ENCODE data around the gene SAMD11. TPM values are rescaled to one million over a fixed set of nuclear protein-coding genes. Genes with fewer than 3 reads are reported as not detected.

Gene SAMD11
- total and polyA plus RNA-seq, 2 of the 8 experiments (the other 6 are each of a cell fraction or from before 2014, with no cell fraction given) = 0.18 to 0.30 TPM

DNA sequence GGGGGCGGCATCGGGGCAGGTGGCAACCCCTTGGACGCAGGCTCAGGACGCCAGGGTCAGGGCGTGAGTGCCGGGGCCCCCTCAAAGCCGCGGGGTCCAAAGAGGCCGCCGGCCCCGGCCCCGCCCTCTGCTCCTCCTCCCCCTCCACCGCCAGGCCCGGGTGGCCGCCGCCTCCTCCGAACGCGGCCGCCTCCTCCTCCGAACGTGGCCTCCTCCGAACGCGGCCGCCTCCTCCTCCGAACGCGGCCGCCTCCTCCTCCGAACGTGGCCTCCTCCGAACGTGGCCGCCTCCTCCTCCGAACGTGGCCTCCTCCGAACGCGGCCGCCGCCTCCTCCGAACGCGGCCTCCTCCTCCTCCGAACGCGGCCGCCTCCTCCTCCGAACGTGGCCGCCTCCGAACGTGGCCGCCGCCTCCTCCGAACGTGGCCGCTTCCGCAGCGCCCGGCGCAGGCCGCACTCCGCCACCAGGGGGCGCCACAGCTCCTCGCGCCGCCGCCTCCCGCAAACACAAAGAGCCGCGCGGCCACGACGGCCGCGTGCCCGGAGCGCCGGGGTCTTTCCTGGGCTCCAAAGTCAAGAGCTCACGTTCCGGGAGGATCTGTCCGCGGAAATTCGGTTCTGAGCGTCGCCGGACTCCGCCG is 19.3 kb upstream of the SAMD11 start:
- H4K20me1 ChIP-seq (replicated peaks in 1 of 2; ENCODE audit: control insufficient read depth in 1 of 2, insufficient read depth in 2 of 2, low read length in 2 of 2) = peaks cover 2 to 3% of the 10 kb centered on the region in 2 experiments
- no peak overlapping the region for H2BK5ac ChIP-seq (ENCODE audit: low read depth, low read length)
- H3K4me3 ChIP-seq (ENCODE audit: extremely low read depth in 1 of 4, insufficient read depth in 2 of 4, low read depth in 3 of 4, low read length in 4 of 4) = peak overlapping the region in 2 of 4 experiments; percentile 28 to 64; a peak in 3 of 8 replicates
- no peaks in the 10 kb centered on the region for H3K9me3 ChIP-seq (ENCODE audit: insufficient read depth in 2 of 2, low read depth in 1 of 2, low read length in 1 of 2)
- no peak overlapping the region for H2BK15ac ChIP-seq (ENCODE audit: low read length)
- H3K79me1 ChIP-seq (ENCODE audit: low read depth, low read length) = no peaks in the 10 kb centered on the region
- ChIA-PET CTCF (ENCODE audit: partially characterized antibody) (interaction anchor here (0.6 to 4.1 kb wide), 16 partner anchors 8 to 177 kb away, joined by 3 to 20 read pairs (median 4); no protein-coding TSS in a partner anchor), POLR2A (ENCODE audit: partially characterized antibody) (interaction anchor here (1.0 to 3.4 kb wide), 6 partner anchors 10 to 59 kb away, joined by 3 to 9 read pairs (median 4); no protein-coding TSS in a partner anchor)
- H3K18ac ChIP-seq (ENCODE audit: extremely low read depth, low read length) = no peak overlapping the region; the same call in 1 of the 2 replicates
- no peak overlapping the region for H3K14ac ChIP-seq (ENCODE audit: insufficient read length)
- H3K56ac ChIP-seq (replicated peaks; ENCODE audit: insufficient read length, low read depth, low read length) = no peak overlapping the region
- H3K27ac ChIP-seq (ENCODE audit: low read depth, low read length) = no peak overlapping the region
- H3K23ac ChIP-seq (ENCODE audit: insufficient read length) = no peak overlapping the region
- H4K8ac ChIP-seq (ENCODE audit: extremely low read depth, insufficient read depth, low read length) = no peak overlapping the region
- DNase-seq (ENCODE audit: low read depth in 1 of 2, low spot score in 2 of 2) (peak in 1 of 2 experiments; percentile 96), FAIRE-seq (no peak)
- H4K91ac ChIP-seq (replicated peaks; ENCODE audit: insufficient read length, low read length) = no peak overlapping the region
- no peak overlapping the region for H4K5ac ChIP-seq (ENCODE audit: insufficient read length, low read depth, low read length)
- H2BK20ac ChIP-seq (ENCODE audit: low read length) = no peak overlapping the region
- peaks cover 2% of the 10 kb centered on the region; the same call in 1 of the 2 replicates for H3K23me2 ChIP-seq (ENCODE audit: low read depth, low read length)
- no peak overlapping the region for H2AK5ac ChIP-seq (ENCODE audit: low read depth, low read length)
- H3K36me3 ChIP-seq (ENCODE audit: control insufficient read depth in 2 of 4, insufficient read depth in 4 of 4, low read length in 3 of 4) = no peaks in the 10 kb centered on the region
- peaks cover 24 to 42% (median 36%) of the 10 kb centered on the region in 4 experiments for H3K27me3 ChIP-seq (replicated peaks in 1 of 4; ENCODE audit: control insufficient read depth in 3 of 4, extremely low read depth in 1 of 4, insufficient read depth in 3 of 4, low read length in 3 of 4)
- H2AFZ ChIP-seq (ENCODE audit: low read length) = no peak overlapping the region
- peak overlapping the region in 1 of 4 experiments; percentile 36; a peak in 1 of 7 replicates for H3K9ac ChIP-seq (replicated peaks in 1 of 4; ENCODE audit: extremely low read depth in 1 of 4, low read depth in 3 of 4, low read length in 3 of 4)
- H3K4ac ChIP-seq (replicated peaks; ENCODE audit: insufficient read length, low read depth, low read length) = no peak overlapping the region
- H2BK12ac ChIP-seq (ENCODE audit: low read depth, low read length) = no peak overlapping the region
- peak overlapping the region; percentile 49 to 59; a peak in 2 of 4 replicates for H3K4me2 ChIP-seq (ENCODE audit: insufficient read depth in 1 of 2, low read depth in 2 of 2, low read length in 2 of 2)
- 2% methylated on average over 19 of the region's 91 CpGs; no CpG with 5 or more reads in 1 of the 2 experiments for WGBS, 2 experiments (ENCODE audit: extremely low coverage in 1 of 2, insufficient coverage in 1 of 2, insufficient read length in 1 of 2, insufficient replicate concordance in 2 of 2, low coverage in 1 of 2, low lambda C conversion rate in 2 of 2, missing lambda C conversion rate in 1 of 2)
- no peak overlapping the region for H2BK120ac ChIP-seq (replicated peaks; ENCODE audit: low read depth, low read length)
- H3K4me1 ChIP-seq (replicated peaks in 1 of 4; ENCODE audit: control insufficient read depth in 3 of 4, insufficient read depth in 4 of 4, low read length in 3 of 4) = peaks cover 0 to 5% (median 2%) of the 10 kb centered on the region in 4 experiments; a peak in 4 of 7 replicates
- H3K79me2 ChIP-seq (ENCODE audit: control insufficient read depth in 1 of 2, insufficient read depth in 2 of 2, low read length in 2 of 2) = no peaks in the 10 kb centered on the region
- TF ChIP-seq CHD1 (IDR thresholded peaks at IDR 0.05; ENCODE audit: low read depth, low read length) (no peak), EP300 (IDR thresholded peaks at IDR 0.05; ENCODE audit: borderline replicate concordance in 1 of 2, low read depth in 2 of 2, low read length in 2 of 2) (peak in 1 of 2 experiments; percentile 57; a peak in 1 of 3 replicates), RNF2 (IDR thresholded peaks at IDR 0.05; ENCODE audit: borderline replicate concordance, low read depth, low read length, missing control alignments, poor library complexity, severe bottlenecking) (no peak), SRF (IDR thresholded peaks at IDR 0.05; ENCODE audit: low read depth, low read length) (no peak), POLR2A (IDR thresholded peaks at IDR 0.05; ENCODE audit: control extremely low read depth in 1 of 2, low read depth in 2 of 2, low read length in 2 of 2) (peak in 1 of 2 experiments; percentile 58; a peak in 1 of 3 replicates), BACH1 (IDR thresholded peaks at IDR 0.05; ENCODE audit: low read length) (no peak; the same call in 1 of the 2 replicates), MAX (IDR thresholded peaks at IDR 0.05) (peak; percentile 94), EZH2 (IDR thresholded peaks at IDR 0.05; ENCODE audit: low read depth, low read length, severe bottlenecking) (peak; percentile 1), SAP30 (IDR thresholded peaks at IDR 0.05; ENCODE audit: insufficient read depth, insufficient replicate concordance, low read length) (no peak), HDAC6 (IDR thresholded peaks at IDR 0.05; ENCODE audit: low read depth, low read length) (no peak), KDM4A (IDR thresholded peaks at IDR 0.05; ENCODE audit: low read depth, low read length, severe bottlenecking) (peak; percentile 51)
